ENCODE data around the gene PODNL1. TPM values are rescaled to one million over a fixed set of nuclear protein-coding genes. Genes with fewer than 3 reads are reported as not detected.

PODNL1 gene
- total RNA-seq, 4 donors from 2014 or later, result 9.4 to 45.7 (median 20.7) TPM

DNA sequence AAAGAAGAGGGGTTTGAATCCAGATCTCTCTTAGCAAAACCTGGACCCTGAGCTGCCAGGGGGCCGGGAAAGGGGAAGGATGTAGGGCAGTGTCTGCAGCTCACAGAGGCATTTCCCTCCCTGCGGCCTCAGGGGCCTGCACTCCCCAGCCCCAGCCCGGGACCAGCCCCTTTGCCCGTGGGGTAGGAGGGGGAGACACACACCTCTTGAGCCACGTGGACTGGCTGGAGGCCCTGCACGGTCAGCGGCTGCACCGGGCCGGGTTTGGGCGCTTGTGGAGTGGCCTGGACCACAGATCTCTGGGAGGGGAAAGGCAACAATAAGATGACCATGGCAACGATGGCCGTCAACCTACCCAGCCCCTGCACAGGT lies 41.0 kb upstream of the PODNL1 start:
- 12 to 13% methylated on average over 12 of the region's 12 CpGs for WGBS, 2 donors
- H3K4me3 ChIP-seq, result peak overlapping the region; percentile 21 to 59 (median 46)
- H3K27ac ChIP-seq, result peak overlapping the region in 2 of 4 donors; percentile 69 to 81
- H3K4me1 ChIP-seq, result peaks cover 0 to 26% (median 14%) of the 10 kb centered on the region in 4 donors
- peaks cover 0 to 66% (median 0%) of the 10 kb centered on the region in 3 donors for H3K36me3 ChIP-seq
- TF ChIP-seq, protein P1, sequence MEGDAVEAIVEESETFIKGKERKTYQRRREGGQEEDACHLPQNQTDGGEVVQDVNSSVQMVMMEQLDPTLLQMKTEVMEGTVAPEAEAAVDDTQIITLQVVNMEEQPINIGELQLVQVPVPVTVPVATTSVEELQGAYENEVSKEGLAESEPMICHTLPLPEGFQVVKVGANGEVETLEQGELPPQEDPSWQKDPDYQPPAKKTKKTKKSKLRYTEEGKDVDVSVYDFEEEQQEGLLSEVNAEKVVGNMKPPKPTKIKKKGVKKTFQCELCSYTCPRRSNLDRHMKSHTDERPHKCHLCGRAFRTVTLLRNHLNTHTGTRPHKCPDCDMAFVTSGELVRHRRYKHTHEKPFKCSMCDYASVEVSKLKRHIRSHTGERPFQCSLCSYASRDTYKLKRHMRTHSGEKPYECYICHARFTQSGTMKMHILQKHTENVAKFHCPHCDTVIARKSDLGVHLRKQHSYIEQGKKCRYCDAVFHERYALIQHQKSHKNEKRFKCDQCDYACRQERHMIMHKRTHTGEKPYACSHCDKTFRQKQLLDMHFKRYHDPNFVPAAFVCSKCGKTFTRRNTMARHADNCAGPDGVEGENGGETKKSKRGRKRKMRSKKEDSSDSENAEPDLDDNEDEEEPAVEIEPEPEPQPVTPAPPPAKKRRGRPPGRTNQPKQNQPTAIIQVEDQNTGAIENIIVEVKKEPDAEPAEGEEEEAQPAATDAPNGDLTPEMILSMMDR (IDR thresholded peaks at IDR 0.05), result no peak
- TF ChIP-seq POLR2A (IDR thresholded peaks at IDR 0.05), result no peak
- no peak for DNase-seq (ENCODE audit: low spot score in 2 of 2)
- no peaks in the 10 kb centered on the region for H3K27me3 ChIP-seq
- no peaks in the 10 kb centered on the region for H3K9me3 ChIP-seq

DNA sequence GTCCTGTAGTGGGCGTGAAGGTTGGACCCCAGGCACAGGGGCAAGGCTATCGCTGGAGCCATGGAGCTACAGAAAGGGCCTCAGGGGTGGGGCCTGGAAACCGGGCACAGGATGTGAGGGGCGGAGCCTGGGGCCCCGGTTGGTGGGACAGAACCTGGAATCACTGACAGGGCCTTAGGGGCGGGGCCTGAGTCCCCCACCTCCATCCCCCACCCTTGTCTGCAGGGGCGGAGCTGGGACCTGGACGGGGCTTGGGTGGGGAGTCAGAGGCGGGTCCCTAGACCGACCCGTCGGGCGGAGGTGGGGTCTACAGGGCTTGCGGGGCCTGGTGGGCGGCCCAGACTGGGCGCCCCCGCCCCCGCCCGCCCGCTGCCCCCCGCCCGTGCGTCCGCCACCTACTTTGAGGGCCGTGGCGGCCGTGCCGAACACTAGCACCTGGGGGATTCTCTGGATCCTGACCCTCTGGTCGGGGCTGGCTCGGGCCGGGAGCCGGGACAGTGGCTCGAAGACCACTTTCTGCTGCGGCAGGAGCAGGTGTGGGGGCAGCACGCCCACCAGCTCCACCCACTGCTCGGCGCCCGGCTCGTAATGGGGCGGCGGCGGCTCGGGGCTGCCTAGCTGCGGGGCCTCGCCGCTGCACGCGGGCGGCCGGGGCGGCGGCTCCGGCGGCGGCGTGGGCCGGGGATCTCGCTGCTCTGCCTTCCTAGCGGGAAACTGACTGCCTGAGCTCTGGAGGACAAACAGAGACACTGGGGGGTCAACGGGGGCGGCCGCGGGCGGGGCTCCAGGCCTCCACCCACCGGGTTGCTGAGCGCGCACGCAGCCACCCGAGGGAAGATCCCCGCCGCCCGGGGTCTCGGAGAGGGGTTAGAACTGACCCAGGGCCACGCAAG lies 40.4 kb upstream of the PODNL1 start:
- no peaks in the 10 kb centered on the region for H3K9me3 ChIP-seq
- no peaks in the 10 kb centered on the region for H3K27me3 ChIP-seq
- peak overlapping the region; percentile 21 to 59 (median 46) for H3K4me3 ChIP-seq
- WGBS, 2 donors, result 6% methylated on average over 43 to 53 of the region's 74 CpGs
- DNase-seq (ENCODE audit: low spot score in 2 of 2), result peak; percentile 63 to 71
- TF ChIP-seq, protein P1 (IDR thresholded peaks at IDR 0.05), result no peak
- no peak for TF ChIP-seq POLR2A (IDR thresholded peaks at IDR 0.05)
- TF ChIP-seq EP300 (IDR thresholded peaks at IDR 0.05), result peak in 1 of 2 donors; percentile 19
- peak overlapping the region; percentile 17 to 81 (median 66) for H3K27ac ChIP-seq
- peaks cover 0 to 66% (median 0%) of the 10 kb centered on the region in 3 donors for H3K36me3 ChIP-seq
- peaks cover 0 to 26% (median 14%) of the 10 kb centered on the region in 4 donors for H3K4me1 ChIP-seq

DNA sequence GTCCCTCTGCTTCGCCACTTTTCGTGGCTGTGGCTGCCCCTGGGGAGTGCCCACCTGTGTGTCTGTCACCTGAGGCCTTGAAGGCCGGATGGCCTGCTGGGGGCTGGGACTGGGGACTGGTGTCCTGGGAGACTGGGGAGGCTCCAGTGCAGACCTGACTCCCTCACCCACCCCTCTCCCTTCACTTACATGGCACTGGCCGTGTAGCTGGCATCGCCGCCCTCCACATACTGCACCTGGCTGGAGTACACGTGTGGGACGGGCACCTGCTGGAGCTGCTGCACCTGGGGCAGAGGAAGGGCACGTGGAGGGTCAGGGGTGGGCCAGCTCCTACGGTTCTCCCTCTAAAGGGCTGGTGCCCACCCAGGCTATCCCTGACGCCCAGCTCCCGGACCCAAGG lies 39.6 kb upstream of the PODNL1 start:
- no peaks in the 10 kb centered on the region for H3K27me3 ChIP-seq
- no peak for DNase-seq (ENCODE audit: low spot score in 2 of 2)
- peaks cover 0 to 21% (median 14%) of the 10 kb centered on the region in 4 donors for H3K4me1 ChIP-seq
- H3K4me3 ChIP-seq, result no peak overlapping the region
- no peaks in the 10 kb centered on the region for H3K9me3 ChIP-seq
- TF ChIP-seq, protein P1 (IDR thresholded peaks at IDR 0.05), result no peak
- TF ChIP-seq POLR2A (IDR thresholded peaks at IDR 0.05) (no peak), EP300 (IDR thresholded peaks at IDR 0.05) (no peak)
- H3K27ac ChIP-seq, result peak overlapping the region in 3 of 4 donors; percentile 63 to 81 (median 69)
- H3K36me3 ChIP-seq, result peaks cover 0 to 66% (median 0%) of the 10 kb centered on the region in 3 donors
- 84 to 92% methylated on average over 11 to 12 of the region's 12 CpGs for WGBS, 2 donors

DNA sequence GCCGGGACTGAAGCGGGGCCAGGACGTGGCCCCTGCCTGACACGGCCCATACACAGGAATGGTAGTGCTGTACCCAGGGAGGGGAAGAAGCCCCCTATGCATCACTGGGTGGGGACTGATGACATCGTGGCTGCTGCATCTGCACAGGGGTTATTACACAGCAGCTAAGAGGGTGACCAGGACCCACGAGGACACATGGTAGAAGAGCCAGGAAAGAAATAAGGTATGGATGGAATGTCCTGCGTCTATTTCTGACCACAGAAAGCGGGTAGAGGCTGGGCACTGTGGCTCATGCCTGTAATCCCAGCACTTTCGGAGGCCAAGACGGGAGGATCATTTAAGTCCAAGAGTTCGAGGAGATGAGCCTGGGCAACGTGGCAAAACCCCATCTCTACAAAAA lies 38.2 kb upstream of the PODNL1 start:
- H3K27me3 ChIP-seq, result no peaks in the 10 kb centered on the region
- H3K36me3 ChIP-seq, result peaks cover 0 to 68% (median 0%) of the 10 kb centered on the region in 3 donors
- H3K4me3 ChIP-seq, result no peak overlapping the region
- 88 to 93% methylated on average over 12 of the region's 12 CpGs for WGBS, 2 donors
- no peak for DNase-seq (ENCODE audit: low spot score in 2 of 2)
- TF ChIP-seq, protein P1 (IDR thresholded peaks at IDR 0.05), result no peak
- TF ChIP-seq POLR2A (IDR thresholded peaks at IDR 0.05) (no peak), EP300 (IDR thresholded peaks at IDR 0.05) (no peak)
- no peak overlapping the region for H3K27ac ChIP-seq
- H3K4me1 ChIP-seq, result peaks cover 0 to 19% (median 9%) of the 10 kb centered on the region in 4 donors
- H3K9me3 ChIP-seq, result no peaks in the 10 kb centered on the region

DNA sequence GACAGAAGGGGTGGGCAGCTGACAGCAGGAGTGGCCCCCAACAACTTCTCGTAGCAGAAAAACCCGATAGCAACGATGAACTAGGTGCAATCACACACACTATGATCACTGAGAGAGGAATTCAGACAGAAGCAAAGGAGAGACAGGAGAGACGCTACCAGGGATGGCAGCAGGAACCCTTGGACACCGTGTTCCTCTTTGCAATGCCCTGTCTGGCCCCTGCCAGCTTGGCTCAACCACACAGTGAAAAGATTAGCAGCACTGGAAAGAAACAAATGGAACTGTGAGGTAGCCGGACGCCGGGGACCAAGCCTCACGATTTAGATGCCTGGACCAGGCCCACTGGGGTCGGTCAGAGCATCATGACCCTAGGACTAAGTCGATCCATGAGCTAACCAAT lies 37.7 kb upstream of the PODNL1 start:
- peaks cover 0 to 71% (median 0%) of the 10 kb centered on the region in 3 donors for H3K36me3 ChIP-seq
- 84 to 85% methylated on average over 11 of the region's 11 CpGs for WGBS, 2 donors
- H3K4me1 ChIP-seq, result peaks cover 0 to 19% (median 9%) of the 10 kb centered on the region in 4 donors
- H3K4me3 ChIP-seq, result no peak overlapping the region
- H3K27ac ChIP-seq, result no peak overlapping the region
- DNase-seq (ENCODE audit: low spot score in 2 of 2), result no peak
- H3K27me3 ChIP-seq, result no peaks in the 10 kb centered on the region
- H3K9me3 ChIP-seq, result no peaks in the 10 kb centered on the region
- no peak for TF ChIP-seq POLR2A (IDR thresholded peaks at IDR 0.05)
- TF ChIP-seq, protein P1 (IDR thresholded peaks at IDR 0.05), result no peak
- TF ChIP-seq EP300 (IDR thresholded peaks at IDR 0.05), result no peak
